ENCODE results near the gene AGAP9.
"Not testable (repeated sequence)": the region's sequence is repeated elsewhere in the genome, so short reads cannot be mapped to it uniquely, and the experiment has no call there.

Gene AGAP9

DNA sequence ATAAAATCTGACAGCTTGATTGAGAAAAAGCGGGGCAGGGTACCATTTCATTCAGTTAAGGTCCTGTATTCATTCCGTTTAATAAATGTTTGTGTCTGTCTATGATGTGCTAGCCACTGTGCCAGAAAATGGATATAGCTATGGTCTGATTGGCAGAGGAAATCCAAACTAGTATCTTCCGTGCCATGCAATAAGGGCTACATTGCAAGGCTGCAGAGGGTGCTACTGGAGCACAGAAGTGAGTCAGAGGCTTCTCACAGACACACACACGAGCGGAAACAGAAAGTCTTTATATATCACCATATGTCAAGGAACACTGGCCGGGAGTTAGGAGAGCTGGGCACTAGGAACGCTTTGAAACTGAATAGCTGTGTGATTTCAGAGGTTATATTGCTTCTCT, 29.3 kb upstream of the AGAP9 start:
- CTCF ChIA-PET, H3K4me1 Mint-ChIP-seq: not testable (repeated sequence)
- peak; percentile 60 for DNase-seq

DNA sequence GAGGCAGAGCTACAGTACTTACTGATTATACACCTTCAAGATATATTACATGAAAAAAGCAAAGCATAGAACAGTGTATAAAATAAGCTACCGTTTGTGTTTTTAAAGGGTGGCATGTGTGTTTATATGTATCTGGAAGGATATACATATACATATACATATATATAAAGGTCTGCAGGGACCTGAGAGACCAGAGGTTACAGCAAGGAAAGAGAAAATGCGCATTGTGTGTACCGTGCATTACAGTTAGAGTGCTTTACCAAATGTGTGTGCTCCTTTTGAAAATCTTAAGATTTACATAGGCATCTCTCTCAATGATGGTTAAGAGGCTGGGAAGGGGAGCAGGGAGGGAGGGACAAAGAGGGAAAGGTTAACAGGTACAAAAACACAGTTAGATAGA, 23.8 kb upstream of the AGAP9 start:
- H3K4me1 Mint-ChIP-seq, H3K27me3 Mint-ChIP-seq, H3K36me3 Mint-ChIP-seq, CTCF ChIA-PET, H3K9me3 Mint-ChIP-seq, DNase-seq, H3K27ac Mint-ChIP-seq, H3K4me3 Mint-ChIP-seq: not testable (repeated sequence)

More for the DNA sequence above, 29.3 kb upstream of the AGAP9 start:
- not testable (repeated sequence) for H3K36me3 Mint-ChIP-seq, H3K9me3 Mint-ChIP-seq
- H3K27ac Mint-ChIP-seq, result peak overlapping the region; percentile 86
- H3K4me3 Mint-ChIP-seq, result peak overlapping the region; percentile 95
- H3K27me3 Mint-ChIP-seq, result peaks cover 14% of the 10 kb centered on the region

DNA sequence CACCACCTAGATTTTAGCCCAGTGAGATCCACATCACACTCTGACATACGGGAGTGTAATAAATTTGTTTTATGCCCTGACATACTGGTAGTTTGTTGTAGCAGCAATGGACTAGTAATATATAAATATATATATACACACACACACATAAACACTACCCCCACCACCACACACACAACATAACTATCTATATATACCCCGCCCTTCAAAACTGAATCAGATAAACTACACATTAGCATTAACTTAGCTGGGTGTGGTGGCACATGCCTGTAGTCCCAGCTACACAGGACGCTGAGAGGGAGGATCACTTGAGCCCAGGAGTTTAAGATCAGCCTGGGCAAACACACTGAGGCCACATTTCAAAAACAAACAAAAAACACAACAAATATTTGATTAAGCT, 13.0 kb upstream of the AGAP9 start:
- H3K4me3 Mint-ChIP-seq, H3K27ac Mint-ChIP-seq, H3K9me3 Mint-ChIP-seq, CTCF ChIA-PET, H3K4me1 Mint-ChIP-seq, H3K36me3 Mint-ChIP-seq, H3K27me3 Mint-ChIP-seq, DNase-seq: not testable (repeated sequence)

DNA sequence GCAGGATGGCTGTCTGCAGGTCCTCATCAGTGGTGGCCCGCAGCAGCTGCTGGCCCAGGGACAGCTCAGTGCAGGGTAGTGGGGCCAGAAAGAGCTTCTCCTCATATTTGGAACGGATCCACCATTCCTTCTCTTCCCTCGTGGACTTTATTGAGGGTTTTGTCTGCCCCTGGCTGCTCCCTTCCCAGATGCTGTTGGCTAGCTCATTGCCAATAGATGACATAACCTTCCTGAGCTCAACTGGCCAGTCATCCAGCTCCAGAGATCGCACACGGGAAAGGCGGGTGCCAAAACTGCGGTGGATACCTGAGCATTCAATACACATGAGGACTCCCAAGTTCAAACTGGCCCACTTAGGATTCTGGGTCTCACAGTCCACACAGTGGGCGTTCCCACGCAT, 21.1 kb downstream of the AGAP9 start:
- H3K27me3 Mint-ChIP-seq, CTCF ChIA-PET, H3K27ac Mint-ChIP-seq, DNase-seq, H3K9me3 Mint-ChIP-seq, H3K4me1 Mint-ChIP-seq, H3K4me3 Mint-ChIP-seq, H3K36me3 Mint-ChIP-seq: not testable (repeated sequence)

DNA sequence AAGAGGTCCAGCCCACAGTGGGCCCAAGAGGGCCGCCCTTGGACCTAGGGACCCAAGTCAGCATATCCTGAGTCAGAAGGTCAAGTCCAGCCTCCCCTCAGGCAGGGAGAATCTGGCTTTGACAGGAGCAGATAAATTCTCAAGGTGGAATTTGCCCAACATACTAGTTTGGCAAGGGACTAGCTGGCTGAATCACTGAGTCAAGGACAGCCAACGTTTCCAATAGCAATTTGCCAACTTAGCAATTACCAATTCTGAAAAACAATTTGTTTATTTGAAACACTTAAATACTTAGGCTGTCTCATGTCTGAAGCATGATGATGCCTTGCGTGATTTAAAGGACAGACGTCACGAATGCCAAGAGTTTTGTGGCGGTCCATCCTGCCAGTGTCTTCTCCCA, 29.2 kb downstream of the AGAP9 start:
- H3K9me3 Mint-ChIP-seq, H3K27me3 Mint-ChIP-seq, H3K36me3 Mint-ChIP-seq, CTCF ChIA-PET, H3K4me3 Mint-ChIP-seq, DNase-seq, H3K4me1 Mint-ChIP-seq, H3K27ac Mint-ChIP-seq: not testable (repeated sequence)

DNA sequence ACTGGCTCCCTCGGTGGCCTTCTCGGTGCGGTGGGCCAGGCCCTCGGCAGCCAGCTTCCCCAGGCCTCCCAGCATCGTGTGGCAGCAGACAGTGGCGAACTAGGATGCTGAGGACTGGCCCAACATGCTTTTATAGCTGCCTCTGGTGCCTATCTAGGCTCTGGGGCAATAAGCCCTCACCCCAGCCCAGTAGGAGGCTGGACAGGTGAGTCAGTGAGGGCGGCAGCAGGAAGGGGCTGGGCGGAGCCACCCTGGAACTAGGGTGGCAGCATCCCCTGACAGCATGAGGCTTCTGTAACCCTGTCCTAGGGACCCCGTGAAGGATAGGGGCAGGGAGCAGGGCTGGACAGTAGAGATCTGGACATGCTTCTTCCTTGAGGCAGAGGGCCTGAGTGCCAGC, 31.8 kb downstream of the AGAP9 start, which contains the start of gene FAM25G:
Gene FAM25G, minus strand, starts transcription at position 101 of the 400 bp plus-strand sequence. Its CDS starts 26 bp downstream, at position 75.
- H3K9me3 Mint-ChIP-seq, H3K4me1 Mint-ChIP-seq, H3K27me3 Mint-ChIP-seq, H3K36me3 Mint-ChIP-seq, H3K27ac Mint-ChIP-seq, DNase-seq, CTCF ChIA-PET, H3K4me3 Mint-ChIP-seq: not testable (repeated sequence)

DNA sequence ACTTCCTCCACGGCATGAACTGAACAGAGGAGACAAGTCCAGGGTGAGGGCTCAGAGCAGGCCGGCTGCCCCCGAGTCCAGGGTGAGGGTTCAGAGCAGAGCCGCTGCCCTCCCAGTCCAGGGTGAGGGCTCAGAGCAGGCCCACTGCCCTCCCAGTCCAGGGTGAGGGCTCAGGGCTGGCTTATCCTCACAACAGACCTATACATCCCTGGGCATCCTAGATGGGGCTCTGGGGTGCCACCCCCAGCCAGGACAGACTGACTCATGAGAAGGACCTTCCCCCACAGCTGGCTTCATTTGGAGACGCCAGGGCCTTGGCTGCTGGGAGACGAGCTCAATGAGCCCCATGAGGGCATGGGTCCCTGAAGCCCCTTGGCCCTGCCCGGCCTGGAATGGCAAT, 33.8 kb downstream of the AGAP9 start:
- H3K4me3 Mint-ChIP-seq, H3K9me3 Mint-ChIP-seq, CTCF ChIA-PET, H3K4me1 Mint-ChIP-seq, DNase-seq, H3K36me3 Mint-ChIP-seq, H3K27ac Mint-ChIP-seq, H3K27me3 Mint-ChIP-seq: not testable (repeated sequence)

DNA sequence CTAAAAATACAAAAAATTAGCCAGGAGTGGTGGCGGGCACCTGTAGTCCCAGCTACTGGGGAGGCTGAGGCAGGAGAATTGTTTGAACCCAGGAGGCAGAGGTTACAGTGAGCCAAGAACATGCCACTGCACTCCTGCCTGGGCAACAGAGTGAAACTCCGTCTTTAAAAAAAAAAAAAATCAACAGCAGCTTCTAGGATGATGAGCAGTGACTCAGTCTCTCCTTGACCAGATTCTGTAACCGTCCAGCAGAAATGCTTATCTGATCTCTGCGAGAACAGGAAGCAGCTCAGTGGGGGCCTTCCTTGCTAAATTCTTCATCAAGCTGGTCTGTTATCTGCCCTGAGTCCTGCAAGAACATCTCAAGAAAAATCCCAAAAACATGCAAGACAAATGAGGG, 37.5 kb downstream of the AGAP9 start:
- DNase-seq, H3K4me1 Mint-ChIP-seq, H3K36me3 Mint-ChIP-seq, H3K27ac Mint-ChIP-seq, CTCF ChIA-PET, H3K9me3 Mint-ChIP-seq, H3K4me3 Mint-ChIP-seq, H3K27me3 Mint-ChIP-seq: not testable (repeated sequence)

DNA sequence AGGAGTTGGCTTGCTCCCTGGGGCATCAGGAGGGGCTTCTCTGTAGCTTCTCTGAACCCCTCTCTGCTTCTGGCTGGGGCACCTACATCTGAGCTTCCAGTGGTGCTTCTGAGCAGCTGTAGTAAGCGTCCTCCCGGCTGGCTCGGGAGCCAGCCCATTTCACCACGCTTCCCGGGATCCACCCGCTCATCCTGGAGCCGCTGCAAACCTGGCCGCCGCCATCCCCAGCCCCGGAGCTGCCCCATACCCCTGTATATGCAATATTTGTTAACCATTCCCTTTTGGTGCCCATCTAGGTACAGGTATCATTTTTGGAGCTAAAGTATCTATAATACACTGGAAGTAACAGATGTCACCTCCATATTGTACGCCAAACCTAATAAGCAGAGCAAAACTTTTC, 38.7 kb downstream of the AGAP9 start:
- H3K36me3 Mint-ChIP-seq, H3K4me3 Mint-ChIP-seq, CTCF ChIA-PET, H3K27me3 Mint-ChIP-seq, H3K9me3 Mint-ChIP-seq, H3K4me1 Mint-ChIP-seq, DNase-seq, H3K27ac Mint-ChIP-seq: not testable (repeated sequence)

DNA sequence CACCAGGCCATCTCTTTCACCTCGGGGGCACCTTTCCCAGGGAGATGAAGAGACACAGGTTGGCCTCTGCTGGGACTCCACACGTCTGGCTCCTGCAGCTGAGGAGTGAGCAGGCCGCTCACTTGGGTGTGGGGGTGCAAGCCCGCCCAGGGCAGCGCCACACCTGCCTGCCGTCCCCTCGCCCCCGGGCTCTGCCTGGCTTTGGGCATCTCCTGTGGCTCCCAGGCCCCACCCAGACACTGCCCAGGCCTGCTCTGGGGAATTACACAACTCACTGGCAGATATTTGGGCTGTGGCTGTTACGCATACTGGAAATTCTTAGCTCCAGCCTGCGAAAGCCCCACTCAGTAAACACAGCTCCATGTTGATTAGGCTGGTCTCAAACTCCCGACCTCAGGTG, 39.5 kb downstream of the AGAP9 start, which contains the start of gene ANXA8:
Gene ANXA8, minus strand, starts transcription at position 193 of the 400 bp plus-strand sequence. Its CDS starts 182 bp downstream, at position 11.
- H3K27ac Mint-ChIP-seq, H3K27me3 Mint-ChIP-seq, H3K36me3 Mint-ChIP-seq, H3K4me1 Mint-ChIP-seq, DNase-seq, H3K4me3 Mint-ChIP-seq, H3K9me3 Mint-ChIP-seq, CTCF ChIA-PET: not testable (repeated sequence)

DNA sequence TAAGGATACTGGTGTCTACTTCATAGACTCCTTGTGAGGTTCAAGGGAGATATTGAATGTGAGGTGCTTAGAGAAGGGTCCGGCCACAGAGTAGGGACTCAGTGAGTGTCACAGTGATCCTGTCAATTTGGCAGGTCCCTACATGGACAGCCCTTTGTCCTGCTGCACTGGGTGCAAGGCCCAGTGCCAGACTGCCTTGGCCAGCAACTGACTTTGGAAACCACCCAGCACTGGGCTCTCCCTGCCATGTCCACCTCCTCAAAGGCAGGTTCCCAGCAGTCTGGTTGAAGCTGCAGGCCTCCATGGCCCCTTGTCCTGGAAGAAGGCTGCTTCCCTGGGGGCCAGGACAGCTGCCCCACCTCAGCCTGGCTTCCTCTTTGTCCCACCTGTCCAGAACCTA, 41.1 kb downstream of the AGAP9 start:
- CTCF ChIA-PET, H3K9me3 Mint-ChIP-seq, H3K4me1 Mint-ChIP-seq: not testable (repeated sequence)

DNA sequence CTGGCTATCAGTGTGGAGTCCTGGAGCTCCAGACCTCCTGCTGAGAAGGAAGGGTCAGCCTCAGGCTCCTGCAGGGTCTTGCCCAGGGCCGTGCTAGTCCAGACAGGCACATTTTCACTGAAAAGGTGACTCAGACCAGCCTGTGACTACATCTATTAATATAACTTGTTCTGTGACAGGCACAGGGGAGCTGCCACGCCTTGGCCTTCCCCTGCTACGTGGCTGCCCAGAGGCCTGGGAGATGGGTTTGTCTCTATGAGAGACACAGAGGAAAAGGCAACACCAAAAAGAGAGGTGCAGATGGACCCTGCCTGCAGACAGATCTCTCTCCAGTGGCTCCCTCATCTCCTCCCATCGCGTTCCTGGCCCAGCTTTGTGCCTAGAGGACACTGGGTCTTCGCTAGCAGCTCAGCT, 41.7 kb downstream of the AGAP9 start:
- H3K27me3 Mint-ChIP-seq, H3K9me3 Mint-ChIP-seq, H3K4me1 Mint-ChIP-seq, DNase-seq, CTCF ChIA-PET, H3K4me3 Mint-ChIP-seq, H3K36me3 Mint-ChIP-seq, H3K27ac Mint-ChIP-seq: not testable (repeated sequence)

More for the DNA sequence above, 41.1 kb downstream of the AGAP9 start:
- DNase-seq, H3K27me3 Mint-ChIP-seq, H3K4me3 Mint-ChIP-seq, H3K27ac Mint-ChIP-seq, H3K36me3 Mint-ChIP-seq: not testable (repeated sequence)

DNA sequence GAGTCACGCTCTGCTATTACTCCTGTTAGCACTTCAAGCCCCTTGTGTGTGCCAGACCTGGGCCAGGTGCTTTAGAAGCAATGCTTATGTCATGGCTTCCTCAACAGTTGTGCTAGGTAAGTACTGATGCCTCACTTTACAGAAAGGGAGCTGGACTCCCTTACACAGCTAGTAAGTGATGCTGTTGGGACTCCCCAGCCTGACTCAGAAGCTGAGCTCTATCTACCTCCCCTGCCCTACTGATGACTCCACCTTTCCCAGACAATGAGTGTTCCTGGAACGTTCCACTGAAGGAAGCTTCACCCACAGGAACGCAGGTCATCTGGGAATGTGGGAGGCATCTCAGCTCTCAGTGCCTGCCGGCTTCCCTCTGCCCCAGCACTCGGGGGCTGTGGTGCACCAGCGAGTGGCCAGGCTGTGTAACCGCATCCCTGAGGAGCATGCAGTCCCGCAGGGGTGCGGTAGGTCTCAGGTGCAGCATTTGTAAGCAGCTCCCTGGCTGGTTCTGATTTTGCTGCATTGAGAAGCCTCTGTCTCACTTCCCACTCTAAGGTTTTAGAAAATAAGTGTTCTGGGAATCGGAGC, 42.2 kb downstream of the AGAP9 start:
- H3K36me3 Mint-ChIP-seq, H3K4me1 Mint-ChIP-seq, H3K4me3 Mint-ChIP-seq, H3K27me3 Mint-ChIP-seq, H3K9me3 Mint-ChIP-seq, CTCF ChIA-PET, H3K27ac Mint-ChIP-seq, DNase-seq: not testable (repeated sequence)

DNA sequence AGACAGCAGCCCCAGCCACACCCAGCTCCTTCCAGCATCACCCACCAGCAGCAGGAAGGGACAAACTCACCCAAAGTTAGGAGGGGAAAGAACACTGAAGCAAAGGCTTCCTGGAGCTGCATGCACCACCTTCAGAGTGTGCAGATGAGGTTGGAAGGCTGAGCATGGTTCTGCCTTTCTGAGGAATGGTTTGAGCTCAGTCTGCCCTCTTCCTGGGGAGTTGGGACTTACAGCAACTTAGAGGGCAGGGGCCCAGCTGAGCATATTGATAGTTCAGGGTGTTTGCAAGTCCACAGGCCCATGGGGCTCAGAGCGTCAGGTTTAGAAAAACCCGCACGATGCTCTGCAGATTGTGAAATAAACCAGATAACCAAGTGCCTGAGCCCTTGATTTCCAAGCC, 43.3 kb downstream of the AGAP9 start:
- H3K27me3 Mint-ChIP-seq, H3K4me1 Mint-ChIP-seq, H3K36me3 Mint-ChIP-seq: not testable (repeated sequence)

DNA sequence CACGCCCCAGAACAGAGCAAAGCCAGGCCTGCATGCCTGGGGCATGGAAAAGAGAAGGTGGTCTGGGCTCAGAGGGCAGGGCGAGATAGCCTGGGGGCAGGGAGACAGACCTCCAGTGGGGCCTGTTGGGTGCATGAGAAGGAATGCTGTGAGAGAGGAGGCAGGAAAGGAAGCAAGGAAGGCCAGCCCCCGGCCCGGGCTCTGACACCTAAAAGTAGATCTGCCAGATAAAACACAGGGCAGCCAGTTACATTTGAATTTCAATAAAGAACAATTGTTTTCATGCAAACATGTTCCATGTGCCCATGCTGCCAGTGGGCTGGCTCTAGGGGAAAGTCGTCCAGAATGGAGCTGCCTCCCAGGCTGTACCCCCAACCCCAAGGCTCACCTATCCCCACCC, 45.3 kb downstream of the AGAP9 start:
- H3K4me3 Mint-ChIP-seq, H3K27me3 Mint-ChIP-seq, H3K9me3 Mint-ChIP-seq, H3K36me3 Mint-ChIP-seq, CTCF ChIA-PET, DNase-seq, H3K4me1 Mint-ChIP-seq, H3K27ac Mint-ChIP-seq: not testable (repeated sequence)

More for the DNA sequence above, 43.3 kb downstream of the AGAP9 start:
- DNase-seq, H3K9me3 Mint-ChIP-seq, CTCF ChIA-PET, H3K4me3 Mint-ChIP-seq, H3K27ac Mint-ChIP-seq: not testable (repeated sequence)

DNA sequence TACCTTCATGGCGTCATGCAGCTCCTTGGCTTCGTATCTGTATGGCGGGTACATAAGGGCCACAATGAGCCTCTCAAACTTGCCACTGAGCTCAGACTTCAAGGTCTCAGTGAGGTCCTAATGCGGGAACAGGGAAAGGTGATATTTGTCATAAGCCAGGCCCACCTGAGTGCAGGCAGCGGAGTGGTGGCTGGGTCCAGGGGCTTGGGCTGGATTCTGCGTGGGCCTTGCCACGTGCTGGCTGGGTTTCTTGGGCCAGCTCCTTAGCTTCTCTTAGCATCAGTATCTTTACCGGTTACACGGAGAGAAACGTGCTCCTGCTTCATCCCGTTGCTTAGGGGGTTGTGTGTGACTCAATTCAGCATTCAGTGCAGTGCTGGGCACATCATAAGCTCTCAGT, 46.4 kb downstream of the AGAP9 start:
- H3K4me1 Mint-ChIP-seq, H3K9me3 Mint-ChIP-seq, H3K36me3 Mint-ChIP-seq, H3K27ac Mint-ChIP-seq, H3K4me3 Mint-ChIP-seq, DNase-seq, CTCF ChIA-PET, H3K27me3 Mint-ChIP-seq: not testable (repeated sequence)

Data from activated naive CD4-positive, alpha-beta T cell treated with anti-CD3 and anti-CD28 coated beads, Interleukin-2, amount 10 ng/mL, durations not matched to agents 7 days and 5 days (primary cell).